GM21529 (cell line): ENCODE data around the gene ASCC3.

ENCODE experiments used
- ATAC-seq: cut with Tn5 transposase; IDR thresholded peaks from one replicate; pipeline ENCODE4 v1.9.1; 2021; ENCODE audit not compliant: unreplicated experiment

ASCC3 gene

GRCh38 chr6:100509101-100509500 lies 372.0 kb downstream of the ASCC3 start:
- no peak for ATAC-seq

DNA sequence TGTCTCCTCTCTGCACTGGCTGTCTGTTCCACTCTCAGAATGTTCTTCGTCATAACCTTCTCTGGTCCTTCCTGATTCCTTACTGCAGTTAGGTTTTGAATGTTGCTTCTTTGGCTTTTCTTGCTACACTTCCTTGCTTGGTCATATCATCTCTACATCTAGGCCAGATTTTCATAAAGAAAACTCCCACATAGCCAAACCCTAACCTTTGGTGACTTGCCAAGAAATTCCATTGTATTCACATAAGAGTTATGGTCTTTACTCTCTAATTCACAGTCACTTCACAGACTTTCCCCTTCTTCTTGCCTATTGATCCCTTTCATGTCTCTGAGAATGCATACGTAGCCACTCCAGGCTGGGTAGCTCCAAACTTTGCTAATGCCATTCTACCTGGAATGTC lies 374.5 kb downstream of the ASCC3 start:
- no peak for ATAC-seq

GRCh38 chr6:100504786-100505737 lies 376.1 kb downstream of the ASCC3 start:
- ATAC-seq, result peak; percentile 78

GRCh38 chr6:100503043-100503705 lies 378.0 kb downstream of the ASCC3 start:
- no peak for ATAC-seq

DNA sequence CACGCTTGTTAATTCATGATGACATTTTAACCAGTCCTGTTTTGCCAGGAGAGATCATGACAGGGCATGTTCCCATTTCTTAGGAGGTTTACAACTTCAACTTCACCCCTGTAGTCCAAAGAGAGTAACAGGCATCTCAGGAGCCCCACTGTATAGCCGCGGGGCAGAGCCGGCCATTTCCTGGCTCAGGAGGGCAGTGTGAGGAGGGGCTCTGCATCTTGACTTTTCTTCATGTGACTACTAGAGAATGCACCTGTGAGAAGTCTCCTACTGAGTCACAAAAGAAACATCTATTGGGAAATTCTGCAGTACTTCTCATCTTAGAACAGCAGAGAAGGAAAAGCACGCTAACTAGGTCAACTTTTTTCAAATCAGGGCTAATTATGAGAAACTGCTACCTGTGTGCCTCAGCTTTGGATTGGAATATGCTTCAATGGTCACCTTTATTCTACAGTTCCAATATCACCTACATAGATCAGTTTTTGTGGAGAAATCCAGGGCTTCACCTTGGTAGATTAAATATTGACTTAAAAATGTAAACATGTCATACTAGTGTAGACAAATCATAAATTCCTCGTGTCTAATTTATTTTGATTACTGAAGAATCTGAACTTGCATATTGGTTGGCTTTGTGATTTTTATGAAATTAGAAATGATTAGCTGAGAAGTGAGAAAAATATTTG lies 387.8 kb downstream of the ASCC3 start:
- no peak for ATAC-seq

DNA sequence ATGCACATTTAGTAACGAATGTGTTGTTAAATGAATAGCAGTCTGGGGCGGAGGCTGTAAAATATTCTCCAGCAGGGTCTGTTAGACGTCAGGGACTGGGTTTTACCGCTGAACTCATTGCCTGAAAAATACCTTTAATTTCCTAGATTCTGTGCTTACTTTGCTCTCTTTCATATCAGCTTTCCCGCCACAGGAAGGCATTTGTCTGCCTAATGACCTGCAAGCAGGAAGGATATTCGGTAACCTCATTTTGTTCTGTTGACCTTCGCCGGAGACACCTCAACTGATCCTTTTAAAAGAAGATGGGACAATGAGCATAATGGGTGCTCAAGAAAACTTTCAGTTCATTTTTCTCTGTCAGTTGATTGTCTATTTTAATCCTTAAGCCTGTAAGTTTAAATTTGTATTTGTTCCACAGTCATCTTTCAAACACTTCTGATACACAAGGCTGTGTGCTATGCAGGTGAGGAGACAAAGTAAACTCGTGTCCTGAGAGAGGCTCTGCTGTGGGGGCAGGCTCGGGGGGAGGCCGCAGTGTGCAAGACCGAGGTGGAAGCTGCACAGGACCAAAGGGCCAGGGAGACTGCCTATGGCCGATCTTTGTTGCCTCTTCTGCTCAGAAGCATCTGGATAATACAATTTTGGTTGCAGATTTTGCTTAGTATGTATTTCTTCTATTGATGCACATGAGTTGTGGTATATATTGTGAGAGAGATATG lies 389.0 kb downstream of the ASCC3 start:
- no peak for ATAC-seq

DNA sequence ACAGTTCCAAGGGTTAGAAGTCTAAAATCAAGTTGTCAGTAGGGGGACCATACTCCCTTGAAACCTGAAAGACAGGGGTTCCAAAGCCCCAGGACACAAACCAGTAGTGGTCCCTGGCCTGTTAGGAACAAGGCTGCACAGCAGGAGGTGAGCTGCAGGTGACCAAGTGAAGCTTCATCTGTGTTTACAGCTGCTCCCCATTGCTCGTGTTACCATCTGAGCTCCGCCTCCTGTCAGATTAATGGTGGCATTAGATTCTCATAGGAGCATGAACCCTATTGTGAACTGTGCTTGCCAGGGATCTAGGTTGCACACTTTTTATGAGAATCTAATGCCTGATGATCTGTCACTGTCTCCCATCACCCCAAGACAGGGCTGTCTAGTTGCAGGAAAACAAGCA lies 391.1 kb downstream of the ASCC3 start:
- no peak for ATAC-seq

GRCh38 chr6:100488244-100488643 lies 392.9 kb downstream of the ASCC3 start:
- no peak for ATAC-seq

- no peak for ATAC-seq
Measured at GRCh38 chr6:100487638-100488037, 393.5 kb downstream of the ASCC3 start.

- no peak for ATAC-seq
Measured at GRCh38 chr6:100485268-100485667, 395.9 kb downstream of the ASCC3 start.

DNA sequence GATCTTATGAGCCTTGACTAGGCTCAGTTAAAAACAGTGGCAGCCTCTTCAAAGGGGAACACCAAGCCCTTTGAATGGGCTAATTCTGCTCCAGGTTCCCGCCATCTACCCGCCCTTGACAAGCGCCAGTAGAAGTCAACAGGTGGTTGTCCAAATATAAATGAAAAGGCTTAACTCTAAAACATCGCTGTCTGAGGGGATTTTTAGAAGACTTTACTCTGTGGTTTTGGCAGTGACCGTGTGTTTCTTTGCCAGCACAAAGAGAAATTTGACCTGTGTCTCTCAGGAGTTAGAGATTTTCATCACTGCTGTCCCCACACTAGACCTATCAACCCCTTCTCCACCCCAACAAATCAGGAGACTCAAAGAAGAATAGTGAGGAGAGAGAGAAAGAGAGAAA lies 396.7 kb downstream of the ASCC3 start:
- ATAC-seq, result peak; percentile 37

DNA sequence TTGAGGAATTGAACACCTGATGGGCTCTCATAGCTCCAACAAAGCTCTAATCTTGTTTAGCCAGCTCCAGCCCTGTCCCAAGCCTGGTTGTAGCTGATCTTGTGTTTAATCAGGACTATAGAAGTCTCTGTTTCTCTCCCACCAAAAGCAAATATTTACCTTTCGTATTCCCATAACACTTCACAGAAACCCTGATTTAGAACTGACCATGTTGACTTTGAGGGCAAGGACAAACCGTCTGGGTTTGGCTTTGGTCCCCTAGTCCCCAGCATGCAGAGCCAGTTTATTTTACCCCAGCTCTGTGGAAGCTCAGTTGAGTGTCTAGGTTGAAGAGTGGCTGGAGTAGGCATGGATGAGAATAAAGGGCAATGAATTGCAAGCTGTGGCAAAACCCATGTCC lies 398.4 kb downstream of the ASCC3 start:
- ATAC-seq, result no peak

DNA sequence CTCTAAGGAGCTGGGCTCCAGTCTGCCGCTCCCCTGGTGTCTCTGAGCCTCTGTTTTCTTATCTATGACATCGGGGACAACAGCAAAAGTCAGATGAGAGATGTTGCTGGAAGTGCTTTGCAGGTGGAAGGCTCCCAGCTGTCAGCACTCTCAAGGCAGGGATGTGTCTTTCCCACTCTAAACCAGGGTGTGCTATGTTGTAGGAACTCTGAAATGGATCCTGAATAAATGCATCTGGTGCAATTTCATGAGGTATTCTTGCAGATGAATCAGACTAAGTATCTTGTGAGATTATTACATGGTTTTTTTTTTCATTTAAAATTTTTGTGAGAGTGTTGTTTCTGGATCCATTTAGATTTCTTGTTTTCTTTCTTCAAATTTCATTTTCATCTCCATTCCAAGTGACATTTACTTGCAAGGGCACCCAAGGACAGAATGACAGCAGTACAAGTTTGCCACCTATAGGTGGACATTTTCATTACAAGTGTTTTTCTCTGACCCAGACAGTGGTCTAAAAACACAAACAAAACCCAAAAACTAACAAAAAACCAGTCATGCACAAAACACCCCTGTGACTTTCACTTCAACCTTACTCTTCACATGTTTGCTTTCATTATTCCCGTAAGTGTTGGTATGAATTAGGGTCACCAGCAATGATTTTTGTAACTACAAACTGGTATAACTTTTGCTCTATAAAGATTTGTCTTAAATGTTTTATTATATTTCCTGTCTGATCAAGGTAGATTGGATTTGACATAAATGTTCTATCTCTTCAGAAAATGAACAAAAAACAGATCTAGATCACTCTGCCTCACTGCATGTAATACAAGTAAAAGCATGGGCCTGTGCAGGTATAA lies 401.7 kb downstream of the ASCC3 start:
- ATAC-seq, result peak; percentile 44

GRCh38 chr6:100475554-100476320 lies 405.4 kb downstream of the ASCC3 start:
- ATAC-seq, result peak; percentile 73

DNA sequence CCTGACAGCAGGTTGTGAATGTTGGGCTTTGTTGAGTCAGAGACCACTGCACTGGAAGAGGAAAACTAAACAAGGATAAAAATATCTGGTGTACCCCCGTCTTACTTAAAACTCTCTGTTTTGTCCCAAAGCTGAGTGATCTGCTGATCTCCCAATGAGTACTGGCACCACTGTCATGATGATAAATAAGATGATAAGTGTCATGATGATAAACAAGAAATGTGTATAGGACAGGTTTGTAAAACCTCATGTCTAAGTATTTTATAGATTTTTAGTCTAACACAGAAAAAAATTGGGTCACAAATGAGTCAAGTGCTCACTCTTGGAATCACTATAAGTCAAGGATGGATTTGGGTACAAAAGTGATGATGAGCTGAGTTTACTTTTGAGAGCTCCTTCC lies 407.9 kb downstream of the ASCC3 start:
- ATAC-seq, result no peak

DNA sequence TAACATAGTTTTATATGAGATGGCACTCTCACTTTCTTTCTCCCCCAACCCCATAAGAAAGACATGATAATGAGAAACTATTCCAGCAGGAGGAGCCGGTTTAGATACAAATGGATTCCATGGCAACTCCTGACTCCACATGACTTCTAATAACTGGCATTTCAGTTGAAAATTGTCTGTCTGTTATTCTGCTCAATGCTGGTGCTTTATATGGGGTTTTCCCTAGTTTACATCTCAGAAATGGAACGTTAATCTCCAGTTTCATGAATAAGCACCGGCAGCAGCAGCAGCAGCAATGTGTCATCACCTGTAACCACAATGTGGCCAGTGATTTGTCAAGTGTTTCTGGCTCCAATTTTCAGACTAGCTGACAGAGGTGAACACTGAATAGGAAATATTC lies 408.5 kb downstream of the ASCC3 start:
- ATAC-seq, result peak; percentile 91

DNA sequence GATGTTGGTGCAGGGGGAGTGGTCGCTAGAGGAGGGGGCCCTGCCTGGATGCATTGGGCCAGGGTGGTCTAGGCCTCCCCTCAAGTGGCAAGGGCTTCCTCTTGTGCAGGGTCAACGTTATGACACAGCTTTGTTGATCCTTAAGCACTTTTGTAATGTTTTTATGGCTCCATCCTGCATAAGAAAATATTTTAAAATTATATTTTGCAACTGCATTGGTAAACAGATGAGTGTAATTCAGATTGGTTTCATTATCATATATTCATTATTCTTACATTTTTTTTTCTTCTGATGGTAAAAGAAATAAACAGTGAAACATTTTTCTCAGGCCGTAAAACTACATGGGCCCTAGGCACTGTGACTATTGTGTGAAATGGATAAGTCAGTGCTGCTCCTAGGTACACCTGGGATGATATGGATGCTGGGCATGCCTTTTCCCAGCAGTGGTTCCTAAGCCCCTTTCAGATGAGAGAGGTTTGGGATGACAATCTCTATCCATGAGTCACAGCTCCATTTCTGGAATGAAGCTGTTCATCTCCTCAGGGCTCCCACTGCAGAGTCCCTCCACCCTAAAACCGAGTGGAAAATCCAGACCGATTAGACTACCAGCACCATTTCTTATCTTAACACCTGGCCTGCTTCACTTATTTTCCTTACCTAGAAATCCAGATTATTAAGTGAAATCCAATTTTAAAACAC lies 410.6 kb downstream of the ASCC3 start:
- ATAC-seq, result no peak

- no peak for ATAC-seq
Measured at GRCh38 chr6:100469101-100469859, 411.8 kb downstream of the ASCC3 start.
